Mesenchymal stem cell (in vitro differentiated cells and primary cell): Measurements from ENCODE around the gene ZBTB25.

ENCODE experiments used
- DNase-seq: peaks from one replicate; pipeline ENCODE4 v3.0.0-alpha.2; 2013
- H2AFZ ChIP-seq: one replicate; pipeline ENCODE4 v1.6.1; 2013; ENCODE audit warnings: low read depth, mild to moderate bottlenecking, control low read depth, inconsistent platforms, low read length, moderate library complexity
- H2AK5ac ChIP-seq: 2 replicates; pipeline ENCODE4 v1.6.1; 2013; ENCODE audit warnings: low read length, moderate library complexity, mild to moderate bottlenecking, inconsistent platforms; ENCODE audit not compliant: severe bottlenecking
- H2BK120ac ChIP-seq: one replicate; pipeline ENCODE4 v1.6.1; 2013; ENCODE audit warnings: low read depth, mild to moderate bottlenecking, inconsistent platforms, low read length, moderate library complexity
- H2BK12ac ChIP-seq, 2 experiments: one replicate each; pipeline ENCODE4 v1.6.1; 2013; ENCODE audit warnings: inconsistent platforms in 2 of 2, low read length in 2 of 2, mild to moderate bottlenecking in 2 of 2, moderate library complexity in 2 of 2, control low read depth in 1 of 2
- H2BK15ac ChIP-seq: one replicate; pipeline ENCODE4 v1.6.1; 2013; ENCODE audit warnings: mild to moderate bottlenecking, low read depth, inconsistent platforms; ENCODE audit not compliant: poor library complexity, severe bottlenecking
- H2BK5ac ChIP-seq: 2 replicates; pipeline ENCODE4 v1.6.1; 2013; ENCODE audit warnings: low read depth, mild to moderate bottlenecking, low read length, control low read depth, inconsistent platforms; ENCODE audit not compliant: poor library complexity, severe bottlenecking
- H3K14ac ChIP-seq, 2 experiments: one replicate each; pipeline ENCODE4 v1.6.1; 2013; ENCODE audit warnings: inconsistent platforms in 2 of 2, low read length in 2 of 2, control low read depth in 1 of 2, mild to moderate bottlenecking in 1 of 2, moderate library complexity in 1 of 2
- H3K18ac ChIP-seq, 2 experiments: one replicate each; pipeline ENCODE4 v1.6.1; 2013; ENCODE audit warnings: inconsistent platforms in 2 of 2, low read length in 2 of 2, control low read depth in 1 of 2, low read depth in 1 of 2, mild to moderate bottlenecking in 1 of 2
- H3K23ac ChIP-seq, 2 experiments: one replicate each; pipeline ENCODE4 v1.6.1; 2013; ENCODE audit warnings: inconsistent platforms in 2 of 2, low read length in 2 of 2, mild to moderate bottlenecking in 2 of 2, moderate library complexity in 2 of 2, control low read depth in 1 of 2
- H3K27ac ChIP-seq: 2 replicates; pipeline ENCODE4 v1.5.1; 2013; ENCODE audit warnings: mild to moderate bottlenecking, moderate library complexity, low read length, control low read depth, inconsistent platforms; ENCODE audit not compliant: poor library complexity, severe bottlenecking
- H3K27me3 ChIP-seq, 2 experiments: 2 replicates each; pipeline versions ENCODE4 v1.6.1 to v1.7.0; 2013; ENCODE audit warnings: low read length in 2 of 2, mild to moderate bottlenecking in 2 of 2, moderate library complexity in 2 of 2, control low read depth in 1 of 2, inconsistent platforms in 1 of 2; ENCODE audit not compliant: control insufficient read depth in 1 of 2, insufficient read depth in 1 of 2
- H3K36me3 ChIP-seq, 2 experiments: 2 replicates each; pipeline versions ENCODE4 v1.6.1 to v1.7.0; 2013; ENCODE audit warnings: low read length in 2 of 2, control low read depth in 1 of 2, inconsistent platforms in 1 of 2, low read depth in 1 of 2, mild to moderate bottlenecking in 1 of 2; ENCODE audit not compliant: insufficient read depth in 2 of 2, control insufficient read depth in 1 of 2
- H3K4ac ChIP-seq, 2 experiments: one replicate each; pipeline ENCODE4 v1.6.1; 2013; ENCODE audit warnings: inconsistent platforms in 2 of 2, low read length in 2 of 2, mild to moderate bottlenecking in 2 of 2, moderate library complexity in 2 of 2, control low read depth in 1 of 2, low read depth in 1 of 2
- H3K4me1 ChIP-seq: 2 replicates; pipeline ENCODE4 v1.6.1; 2013; ENCODE audit warnings: low read depth, low read length, control low read depth; ENCODE audit not compliant: control insufficient read depth, insufficient read depth
- H3K4me2 ChIP-seq: 2 replicates; pipeline ENCODE4 v1.6.1; 2013; ENCODE audit warnings: low read length, mild to moderate bottlenecking, inconsistent platforms; ENCODE audit not compliant: poor library complexity, severe bottlenecking
- H3K4me3 ChIP-seq, 2 experiments: 2 replicates each; pipeline versions ENCODE4 v1.5.1 to v1.7.0; 2013; ENCODE audit warnings: low read length in 2 of 2, mild to moderate bottlenecking in 2 of 2, control low read depth in 1 of 2, low read depth in 1 of 2; ENCODE audit not compliant: insufficient read depth in 1 of 2
- H3K79me1 ChIP-seq: replicated peaks from 2 replicates; pipeline ENCODE4 v1.6.1; 2013; ENCODE audit warnings: mild to moderate bottlenecking, control low read depth, low read length, inconsistent platforms; ENCODE audit not compliant: poor library complexity, severe bottlenecking
- H3K9ac ChIP-seq: 2 replicates; pipeline ENCODE4 v1.7.0; 2013; ENCODE audit warnings: mild to moderate bottlenecking, low read length, moderate library complexity
- H3K9me3 ChIP-seq: 2 replicates; pipeline ENCODE4 v1.7.0; 2013; ENCODE audit warnings: mild to moderate bottlenecking, low read length; ENCODE audit not compliant: control insufficient read depth
- H4K8ac ChIP-seq: one replicate; pipeline ENCODE4 v1.6.1; 2013; ENCODE audit warnings: inconsistent platforms, mild to moderate bottlenecking, low read length, moderate library complexity
- H4K91ac ChIP-seq: one replicate; pipeline ENCODE4 v1.6.1; 2013; ENCODE audit warnings: mild to moderate bottlenecking, low read length, inconsistent platforms
- WGBS: methylation state at CpG from one replicate; pipeline ENCODE4 v1.1.7; 2013; ENCODE audit warnings: mixed read lengths; 5-methylcytosine and 5-hydroxymethylcytosine counted together

ZBTB25 gene

DNA sequence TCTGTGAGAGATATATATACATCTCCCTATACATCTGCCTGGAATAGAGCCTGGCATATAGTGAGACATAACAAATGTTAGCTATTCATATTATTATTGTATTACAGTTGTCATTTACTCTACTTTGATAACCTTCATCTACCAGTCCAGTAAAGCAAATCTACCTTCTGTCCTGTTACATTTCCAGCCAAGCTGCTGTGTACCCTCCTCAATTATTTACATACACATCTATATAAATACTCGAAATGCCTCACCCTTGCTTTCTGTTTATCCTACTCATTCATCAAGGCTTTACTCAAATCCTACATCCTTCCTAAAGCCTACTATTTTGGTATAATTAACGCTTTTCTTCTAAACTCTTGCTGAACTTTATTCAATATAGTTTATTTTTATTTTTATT is 9.6 kb upstream of the ZBTB25 start:
- no peaks in the 10 kb centered on the region for H3K9me3 ChIP-seq
- no peak overlapping the region for H2BK15ac ChIP-seq
- peaks cover 4% of the 10 kb centered on the region for H3K4me1 ChIP-seq
- H3K79me1 ChIP-seq = peaks cover 1% of the 10 kb centered on the region
- no peak overlapping the region for H2BK12ac ChIP-seq
- no peak overlapping the region for H3K4me3 ChIP-seq
- H2BK5ac ChIP-seq = no peak overlapping the region
- H3K36me3 ChIP-seq = peaks cover 0 to 5% of the 10 kb centered on the region in 2 experiments
- H3K27ac ChIP-seq = no peak overlapping the region
- no peak overlapping the region for H2BK120ac ChIP-seq
- H3K14ac ChIP-seq = no peak overlapping the region
- H3K23ac ChIP-seq = no peak overlapping the region
- H3K4ac ChIP-seq = no peak overlapping the region
- H3K18ac ChIP-seq = no peak overlapping the region
- no peak overlapping the region for H2AFZ ChIP-seq
- no peak overlapping the region for H2AK5ac ChIP-seq
- H3K27me3 ChIP-seq = no peaks in the 10 kb centered on the region
- WGBS = 90% methylated on average over 1 of the region's 2 CpGs
- DNase-seq = no peak
- H3K4me2 ChIP-seq = no peak overlapping the region
- H4K91ac ChIP-seq = no peak overlapping the region
- no peak overlapping the region for H3K9ac ChIP-seq
- H4K8ac ChIP-seq = no peak overlapping the region

DNA sequence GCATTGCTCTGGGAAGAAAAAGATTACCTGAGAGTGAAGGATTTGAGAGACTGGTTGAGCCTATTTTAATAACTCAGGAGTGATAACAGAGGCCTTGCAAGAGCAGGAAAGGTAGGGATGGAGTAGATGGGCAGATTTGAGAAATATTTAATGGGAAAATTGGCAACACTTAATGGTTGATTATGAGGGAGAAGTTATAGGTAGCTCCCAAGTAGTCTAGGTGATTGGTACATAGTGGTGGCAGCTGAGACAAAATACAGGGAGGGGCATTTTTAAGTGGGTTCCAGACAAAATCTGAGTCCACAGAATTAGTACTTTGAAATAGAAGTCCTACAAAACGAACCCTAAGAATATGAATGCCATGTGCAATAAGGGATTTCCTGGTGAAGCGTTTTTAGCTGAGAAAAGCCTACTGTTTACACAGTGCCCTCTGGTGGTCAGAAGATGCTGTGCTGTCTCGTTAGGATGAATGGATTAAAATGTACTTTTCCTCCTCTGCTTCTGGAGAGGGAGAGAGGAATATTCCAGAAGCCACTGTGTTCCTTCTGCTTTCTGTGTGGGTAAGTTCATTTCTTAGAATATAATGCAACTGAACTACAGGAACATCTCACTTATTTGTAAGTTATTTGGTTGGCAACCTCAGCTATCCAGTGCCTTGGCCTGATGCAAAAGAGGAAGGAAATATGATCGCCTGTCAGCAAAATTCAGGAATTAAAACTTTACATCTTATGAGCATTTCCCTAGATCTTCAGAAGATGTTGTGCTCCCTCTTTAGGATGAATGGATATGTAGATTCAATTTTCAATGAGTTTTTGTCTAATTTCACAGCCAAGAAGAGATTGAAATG is 7.4 kb upstream of the ZBTB25 start:
- H3K4me1 ChIP-seq = peaks cover 3% of the 10 kb centered on the region
- H2BK15ac ChIP-seq = no peak overlapping the region
- no peak overlapping the region for H3K4ac ChIP-seq
- DNase-seq = peak; percentile 81
- no peak overlapping the region for H2BK120ac ChIP-seq
- H3K9me3 ChIP-seq = no peaks in the 10 kb centered on the region
- 26% methylated on average over 4 of the region's 4 CpGs for WGBS
- peaks cover 0 to 5% of the 10 kb centered on the region in 2 experiments for H3K36me3 ChIP-seq
- H2AFZ ChIP-seq = no peak overlapping the region
- no peak overlapping the region for H3K4me3 ChIP-seq
- no peak overlapping the region for H3K23ac ChIP-seq
- H3K4me2 ChIP-seq = peak overlapping the region; percentile 16
- H3K18ac ChIP-seq = no peak overlapping the region
- no peak overlapping the region for H4K91ac ChIP-seq
- H2BK12ac ChIP-seq = no peak overlapping the region
- peaks cover 1% of the 10 kb centered on the region for H3K79me1 ChIP-seq
- no peak overlapping the region for H3K14ac ChIP-seq
- H3K9ac ChIP-seq = peak overlapping the region; percentile 35
- no peak overlapping the region for H4K8ac ChIP-seq
- no peak overlapping the region for H2AK5ac ChIP-seq
- H2BK5ac ChIP-seq = no peak overlapping the region
- no peaks in the 10 kb centered on the region for H3K27me3 ChIP-seq
- H3K27ac ChIP-seq = peak overlapping the region; percentile 16

DNA sequence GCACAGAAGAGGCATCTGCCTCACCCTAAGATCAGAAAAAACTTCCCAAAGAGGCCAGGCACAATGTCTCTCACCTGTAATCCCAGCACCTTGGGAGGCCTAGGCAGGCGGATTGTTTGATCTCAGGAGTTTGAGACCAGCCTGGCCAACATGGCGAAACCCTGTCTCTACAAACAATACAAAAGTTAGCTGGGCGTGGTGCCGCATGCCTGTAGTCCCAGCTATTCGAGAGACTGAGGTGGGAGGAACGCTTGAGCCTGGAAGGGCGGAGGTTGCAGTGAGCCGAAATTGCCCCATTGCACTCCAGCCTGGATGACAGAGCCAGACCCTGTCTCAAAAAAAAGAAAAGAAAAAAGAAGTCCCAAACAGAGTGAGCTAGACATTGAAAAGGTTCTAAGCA is 5.4 kb upstream of the ZBTB25 start:
- H3K79me1 ChIP-seq = peaks cover 1% of the 10 kb centered on the region
- no peak overlapping the region for H3K9ac ChIP-seq
- H3K4me3 ChIP-seq = no peak overlapping the region
- H3K36me3 ChIP-seq = peaks cover 0 to 5% of the 10 kb centered on the region in 2 experiments
- no peak overlapping the region for H2BK5ac ChIP-seq
- peaks cover 3% of the 10 kb centered on the region for H3K4me1 ChIP-seq
- no peak overlapping the region for H3K18ac ChIP-seq
- H2AK5ac ChIP-seq = no peak overlapping the region
- H2BK12ac ChIP-seq = no peak overlapping the region
- no peak overlapping the region for H3K4ac ChIP-seq
- H3K14ac ChIP-seq = no peak overlapping the region
- no peak overlapping the region for H3K23ac ChIP-seq
- no peak overlapping the region for H2BK15ac ChIP-seq
- H2BK120ac ChIP-seq = no peak overlapping the region
- H3K9me3 ChIP-seq = no peaks in the 10 kb centered on the region
- H3K4me2 ChIP-seq = no peak overlapping the region
- no peak overlapping the region for H4K8ac ChIP-seq
- H2AFZ ChIP-seq = no peak overlapping the region
- WGBS = 86% methylated on average over 8 of the region's 8 CpGs
- no peaks in the 10 kb centered on the region for H3K27me3 ChIP-seq
- H3K27ac ChIP-seq = no peak overlapping the region
- no peak for DNase-seq
- H4K91ac ChIP-seq = no peak overlapping the region

DNA sequence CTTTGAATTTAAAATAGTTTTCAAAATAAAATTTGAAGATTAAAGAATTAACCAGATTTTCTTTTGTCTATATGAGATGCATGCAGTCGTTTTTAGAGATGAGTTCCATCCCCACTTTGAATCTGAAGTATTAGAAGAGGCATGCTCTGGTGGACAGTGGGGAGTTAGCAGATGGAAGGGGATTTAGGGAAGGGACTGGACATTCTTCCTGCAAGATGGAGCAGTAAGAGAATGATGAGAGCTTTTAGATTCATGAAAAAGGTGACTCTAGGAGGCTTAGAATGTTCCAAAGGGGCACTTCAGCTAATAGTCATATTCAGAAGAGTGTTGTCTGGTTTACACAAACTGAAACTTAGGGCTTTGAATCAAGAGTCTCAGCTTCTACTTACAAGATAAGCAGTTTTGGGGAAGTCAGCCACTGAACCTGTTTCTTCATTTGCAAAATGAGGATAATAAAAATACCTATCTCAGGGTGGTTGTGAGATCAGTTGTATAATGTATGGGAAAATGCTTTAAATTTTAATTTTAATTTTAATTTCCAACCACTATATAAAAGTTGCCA is 4.7 kb upstream of the ZBTB25 start:
- no peak for DNase-seq
- WGBS = 86% methylated on average over 1 of the region's 1 CpG
- Histone ChIP-seq H3K18ac (no peak overlapping the region), H3K27ac (no peak overlapping the region), H2AFZ (no peak overlapping the region), H2BK15ac (no peak overlapping the region), H3K23ac (no peak overlapping the region), H3K14ac (no peak overlapping the region), H3K4me2 (no peak overlapping the region), H4K91ac (no peak overlapping the region), H3K4ac (no peak overlapping the region), H3K4me3 (no peak overlapping the region), H2BK12ac (no peak overlapping the region), H2BK5ac (no peak overlapping the region), H3K27me3 (no peaks in the 10 kb centered on the region), H3K79me1 (peaks cover 1% of the 10 kb centered on the region), H2BK120ac (no peak overlapping the region), H2AK5ac (no peak overlapping the region), H4K8ac (no peak overlapping the region), H3K36me3 (peaks cover 0 to 5% of the 10 kb centered on the region in 2 experiments), H3K9ac (peak overlapping the region; percentile 97), H3K9me3 (no peaks in the 10 kb centered on the region), H3K4me1 (peaks cover 6% of the 10 kb centered on the region)
